IPS-18c (cell line): ENCODE data around the gene ZNF821.

Source experiments
- H3K4me3 ChIP-seq: 2 replicates; pipeline ENCODE4 v1.7.0; 2013; ENCODE audit warnings: low read depth, mild to moderate bottlenecking, low read length, moderate library complexity; ENCODE audit not compliant: insufficient read depth
- H3K9me3 ChIP-seq: one replicate; pipeline ENCODE4 v1.6.1; 2013; ENCODE audit warnings: mild to moderate bottlenecking, low read length, moderate library complexity; ENCODE audit not compliant: control insufficient read depth, insufficient read depth

The ZNF821 gene

DNA sequence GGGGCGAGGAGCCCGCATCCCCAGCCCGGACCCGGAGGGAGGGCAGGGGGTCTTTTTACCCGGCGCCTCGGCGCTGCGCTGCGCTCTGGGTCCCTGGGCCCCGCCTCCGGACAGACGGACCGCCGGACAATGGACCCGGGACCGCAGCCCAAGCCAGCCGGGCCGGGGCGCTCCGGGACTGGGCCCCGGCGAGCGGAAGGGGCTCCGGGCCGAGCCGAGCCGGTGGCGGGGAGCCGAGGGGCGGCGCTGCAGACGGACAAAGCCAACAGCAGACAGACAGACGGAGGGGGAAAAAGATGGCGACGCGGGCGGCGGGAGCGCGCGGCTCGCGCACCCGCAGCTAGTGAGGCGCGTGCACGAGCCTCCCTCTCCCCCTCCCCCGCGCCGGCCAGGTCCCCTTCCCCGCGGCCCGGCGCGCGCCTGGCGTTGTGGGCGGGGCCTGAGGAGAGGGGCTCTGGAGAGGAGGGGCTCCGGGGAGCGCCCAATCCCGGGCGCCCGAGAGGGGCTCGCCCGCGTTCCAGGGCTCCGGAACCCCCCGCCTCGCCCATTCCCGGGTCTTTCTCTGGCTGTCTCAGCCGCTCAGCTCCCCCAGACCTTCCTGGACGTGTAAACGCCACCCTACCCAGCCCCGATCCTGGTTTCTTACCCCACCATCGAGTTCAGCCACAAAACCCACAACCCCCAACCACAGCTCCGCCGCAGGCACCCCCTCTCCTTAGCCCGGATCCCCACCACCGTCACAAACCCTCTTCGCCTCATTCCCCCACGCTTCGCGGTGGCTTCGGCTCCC lies at the start of gene ZNF821:
TSS of gene ZNF821 (minus strand) at position 334 of the 790 bp plus-strand sequence. CDS start 4,236 bp downstream, outside the sequence.
- Histone ChIP-seq H3K4me3 (peak within 1 kb of the TSS; percentile 93), H3K9me3 (no peaks in the 10 kb centered on the region)

- Histone ChIP-seq H3K4me3 (no peak overlapping the region), H3K9me3 (no peaks in the 10 kb centered on the region)
Observed at GRCh38 chr16:71933017-71933416, 49.0 kb upstream of the ZNF821 start.

DNA sequence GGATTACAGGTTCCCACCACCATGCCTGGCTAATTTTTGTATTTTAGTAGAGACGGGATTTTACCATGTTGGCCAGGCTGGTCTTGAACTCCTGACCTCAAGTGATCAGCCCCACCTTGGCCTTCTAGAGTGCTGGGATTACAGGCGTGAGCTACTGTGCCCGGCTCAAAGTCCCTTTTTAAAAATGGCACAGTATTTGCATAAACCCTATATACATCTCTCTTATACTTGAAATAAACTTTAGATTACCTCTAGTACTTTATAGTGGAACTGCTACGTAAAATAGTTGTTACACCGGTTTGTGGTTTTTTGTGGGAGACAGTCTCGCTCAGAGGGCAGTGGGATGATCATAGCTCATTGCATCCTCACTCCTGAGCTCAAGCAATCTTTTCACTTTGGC lies 47.6 kb upstream of the ZNF821 start:
- Histone ChIP-seq H3K4me3 (no peak overlapping the region), H3K9me3 (no peaks in the 10 kb centered on the region)

DNA sequence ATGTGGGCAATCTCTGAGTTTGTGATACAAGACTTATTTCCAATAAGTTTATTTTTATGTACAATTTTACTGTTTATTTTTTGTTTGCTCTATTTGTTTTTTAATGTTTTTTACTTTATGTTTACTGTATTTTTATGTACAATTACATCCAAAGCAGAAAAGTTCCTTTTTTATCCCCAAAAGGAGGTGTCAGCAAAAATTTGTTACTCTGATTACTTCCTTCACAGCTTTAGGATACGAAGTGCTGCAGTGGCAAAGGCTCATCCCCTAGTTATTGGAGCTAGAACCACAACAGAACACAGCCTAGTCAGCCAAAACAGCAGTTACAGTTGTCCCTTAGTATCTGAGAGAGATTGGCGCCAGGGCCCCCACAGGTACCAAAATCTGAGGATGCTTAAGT lies 47.0 kb upstream of the ZNF821 start:
- H3K9me3 ChIP-seq, result no peaks in the 10 kb centered on the region
- H3K4me3 ChIP-seq, result no peak overlapping the region

DNA sequence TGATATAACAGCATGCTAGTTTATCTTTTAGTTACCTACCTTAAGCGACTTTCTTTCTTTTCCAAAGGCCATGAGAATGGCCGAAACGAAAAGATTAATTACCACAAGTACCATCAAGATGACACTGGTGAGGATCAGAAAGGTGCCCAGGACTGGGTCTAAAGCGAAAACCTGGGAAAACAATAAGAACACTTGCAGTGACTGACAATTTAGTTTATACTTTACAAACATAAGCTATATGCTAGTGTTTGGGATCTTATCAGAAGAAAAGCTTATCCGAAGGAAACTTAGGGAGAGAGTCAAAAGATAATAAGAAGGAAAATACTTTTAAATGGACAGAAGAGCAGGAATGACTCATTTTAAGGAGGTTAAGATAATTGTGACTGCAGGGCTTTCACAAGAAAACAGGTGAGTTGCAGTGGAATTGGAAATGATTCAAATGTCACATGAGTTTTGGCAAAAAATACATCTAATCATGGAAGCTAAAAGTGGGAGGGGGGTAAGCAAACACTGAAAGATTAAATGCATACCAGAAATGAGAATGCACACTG lies 46.1 kb upstream of the ZNF821 start:
- Histone ChIP-seq H3K4me3 (no peak overlapping the region), H3K9me3 (no peaks in the 10 kb centered on the region)

DNA sequence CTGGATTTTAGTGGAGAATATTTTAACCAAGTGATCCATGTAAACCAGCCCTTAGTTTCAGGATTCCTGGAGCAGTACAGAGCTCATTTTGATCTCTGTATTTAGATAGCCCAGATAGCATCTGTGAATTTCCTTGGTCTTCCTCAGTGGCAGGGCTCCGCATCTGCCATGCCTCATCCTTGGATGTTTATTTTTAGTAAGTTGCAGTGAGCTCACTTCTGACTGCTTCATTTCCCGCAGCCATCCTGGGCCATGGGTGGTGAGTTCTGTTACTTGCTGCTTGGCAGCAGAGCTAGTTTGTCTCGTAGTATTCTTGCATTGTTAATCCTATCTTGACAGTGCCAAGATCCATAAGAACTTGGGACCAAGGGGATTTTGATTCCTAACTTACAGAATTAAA lies 45.1 kb upstream of the ZNF821 start:
- H3K4me3 ChIP-seq, result no peak overlapping the region
- no peaks in the 10 kb centered on the region for H3K9me3 ChIP-seq

GRCh38 chr16:71927787-71928186 lies 43.8 kb upstream of the ZNF821 start:
- H3K9me3 ChIP-seq, result no peaks in the 10 kb centered on the region
- H3K4me3 ChIP-seq, result no peak overlapping the region

GRCh38 chr16:71927383-71927782 lies 43.4 kb upstream of the ZNF821 start:
- Histone ChIP-seq H3K4me3 (no peak overlapping the region), H3K9me3 (no peaks in the 10 kb centered on the region)

DNA sequence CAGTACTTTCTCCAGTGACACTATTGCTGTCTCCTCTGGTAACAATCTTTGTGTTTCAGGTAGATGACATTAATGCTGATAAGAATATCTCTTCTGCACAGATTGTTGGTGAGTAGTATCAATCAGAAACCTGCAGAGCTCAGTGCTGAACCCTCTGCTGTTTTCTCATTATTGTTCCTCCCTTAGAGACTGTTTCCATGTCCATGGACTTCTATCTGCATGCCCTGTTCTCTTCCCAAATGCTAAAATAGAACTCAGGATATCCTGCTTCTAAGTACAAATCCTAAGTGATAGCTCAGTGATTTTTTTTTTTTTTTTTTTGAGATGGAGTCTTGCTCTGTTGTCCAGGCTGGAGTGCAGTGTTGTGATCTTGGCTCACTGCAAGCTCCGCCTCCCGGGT lies 40.7 kb upstream of the ZNF821 start:
- no peak overlapping the region for H3K4me3 ChIP-seq
- no peaks in the 10 kb centered on the region for H3K9me3 ChIP-seq

- Histone ChIP-seq H3K9me3 (no peaks in the 10 kb centered on the region), H3K4me3 (no peak overlapping the region)
Observed at GRCh38 chr16:71923941-71924690, 40.1 kb upstream of the ZNF821 start.

- Histone ChIP-seq H3K4me3 (no peak overlapping the region), H3K9me3 (no peaks in the 10 kb centered on the region)
Observed at GRCh38 chr16:71920658-71921057, 36.7 kb upstream of the ZNF821 start.

GRCh38 chr16:71919035-71919434 lies 35.1 kb upstream of the ZNF821 start:
- H3K4me3 ChIP-seq, result no peak overlapping the region
- no peaks in the 10 kb centered on the region for H3K9me3 ChIP-seq

GRCh38 chr16:71917900-71918299 lies 33.9 kb upstream of the ZNF821 start:
- Histone ChIP-seq H3K9me3 (no peaks in the 10 kb centered on the region), H3K4me3 (no peak overlapping the region)

- no peaks in the 10 kb centered on the region for H3K9me3 ChIP-seq
- no peak overlapping the region for H3K4me3 ChIP-seq
Observed at GRCh38 chr16:71916397-71916920, 32.5 kb upstream of the ZNF821 start.

- Histone ChIP-seq H3K4me3 (no peak overlapping the region), H3K9me3 (no peaks in the 10 kb centered on the region)
Observed at GRCh38 chr16:71915350-71915749, 31.4 kb upstream of the ZNF821 start.

- Histone ChIP-seq H3K9me3 (no peaks in the 10 kb centered on the region), H3K4me3 (no peak overlapping the region)
Observed at GRCh38 chr16:71914802-71915201, 30.8 kb upstream of the ZNF821 start.

DNA sequence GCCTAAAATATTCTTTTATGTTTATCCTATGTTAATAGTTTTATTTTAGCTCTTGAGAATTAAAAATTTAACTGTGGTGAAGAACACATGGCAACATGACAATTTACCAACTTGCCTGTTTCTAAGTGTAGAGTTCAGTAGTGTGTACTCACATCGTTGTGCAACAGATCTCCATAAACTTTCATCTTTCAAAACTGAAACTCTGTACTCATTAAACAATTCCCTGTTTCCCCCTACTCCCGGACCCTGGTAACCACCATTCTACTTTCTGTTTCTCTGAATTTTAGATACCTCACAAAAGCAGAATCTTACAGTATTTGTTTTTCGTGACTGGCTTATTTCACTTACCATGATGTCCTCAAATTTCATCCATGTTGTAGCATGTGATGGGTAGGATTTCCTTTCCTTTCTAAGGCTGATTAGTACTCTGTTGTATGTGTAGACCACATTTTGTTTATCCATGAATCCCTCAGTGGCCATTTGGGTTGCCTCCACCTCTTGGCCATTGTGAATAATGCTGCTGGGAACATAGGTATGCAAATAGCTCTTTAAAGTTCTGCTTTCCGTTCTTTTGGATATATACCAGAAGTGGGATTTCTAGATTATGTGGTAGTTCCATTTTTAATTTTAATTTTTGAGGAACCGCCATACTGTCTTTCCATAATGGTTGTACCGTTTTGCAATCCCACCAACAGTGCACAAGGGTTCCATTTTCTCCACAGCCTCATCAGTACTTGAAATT lies 28.7 kb upstream of the ZNF821 start:
- Histone ChIP-seq H3K4me3 (no peak overlapping the region), H3K9me3 (no peaks in the 10 kb centered on the region)
